PC-3 (cell line): Measurements from ENCODE around the gene TBX15. TPM values are rescaled to one million over a fixed set of nuclear protein-coding genes. Genes with fewer than 3 reads are reported as not detected.

ENCODE experiments used
- ATAC-seq: fragments of 200-7000 bp; cut with Tn5 transposase; 2 replicates; pipeline ENCODE4 v1.9.1; 2020; ENCODE audit warnings: mild to moderate bottlenecking, moderate library complexity
- BruUV-seq: library from RNA; stranded (reverse); fragments of 400-500 nt; replicated peaks from 2 replicates; lab custom pipeline; 2021; lab: Mats Ljungman, UMichigan
- CTCF ChIA-PET: fragments of 300-600 bp; sonication (Branson Sonifier 250); formaldehyde crosslinking; loops from one replicate; lab custom pipeline; 2022; ENCODE audit warnings: antibody characterized with exemption; lab: Charles Lee
- POLR2A ChIA-PET: fragments of 300-600 bp; sonication (Branson Sonifier 250); formaldehyde crosslinking; loops from one replicate; lab custom pipeline; 2022; ENCODE audit warnings: antibody characterized with exemption; ENCODE audit not compliant: unreplicated experiment; lab: Charles Lee
- DNase-seq: peaks from one replicate; pipeline ENCODE4 v3.0.0-alpha.2; 2015
- H2AFZ ChIP-seq: fragments of 300-600 bp; sonication (generic); 2 replicates; pipeline ENCODE4 v1.6.0; 2016; ENCODE audit warnings: antibody characterized with exemption, low read length
- H3F3A ChIP-seq: fragments of 300-600 bp; sonication (generic); one replicate; pipeline ENCODE4 v1.6.0; 2017; ENCODE audit warnings: antibody characterized with exemption, low read length, control low read depth, mild to moderate bottlenecking; ENCODE audit not compliant: unreplicated experiment
- H3K27ac ChIP-seq: fragments of 300-600 bp; sonication (generic); 2 replicates; pipeline ENCODE4 v1.5.1; 2016; ENCODE audit warnings: mild to moderate bottlenecking, low read length
- H3K27me3 ChIP-seq: fragments of 300-600 bp; sonication (generic); 2 replicates; pipeline ENCODE4 v1.6.1; 2016; ENCODE audit warnings: low read length, mixed read lengths
- H3K36me3 ChIP-seq: fragments of 300-600 bp; sonication (generic); 2 replicates; pipeline ENCODE4 v1.6.1; 2016; ENCODE audit warnings: low read depth, mixed run types, low read length, mixed read lengths
- H3K4me1 ChIP-seq: fragments of 300-600 bp; sonication (generic); 2 replicates; pipeline ENCODE4 v1.5.1; 2016; ENCODE audit warnings: low read length; ENCODE audit not compliant: insufficient read depth
- H3K4me2 ChIP-seq: fragments of 300-600 bp; sonication (generic); 2 replicates; pipeline ENCODE4 v1.6.0; 2016; ENCODE audit warnings: low read length
- H3K4me3 ChIP-seq: fragments of 300-600 bp; sonication (generic); 2 replicates; pipeline ENCODE4 v1.5.1; 2016; ENCODE audit warnings: mild to moderate bottlenecking, low read length, mixed read lengths
- H3K79me2 ChIP-seq: fragments of 300-600 bp; sonication (generic); 2 replicates; pipeline ENCODE4 v1.6.1; 2017; ENCODE audit warnings: low read length, mixed read lengths
- H3K9ac ChIP-seq: fragments of 300-600 bp; sonication (generic); 2 replicates; pipeline ENCODE4 v1.6.0; 2016; ENCODE audit warnings: mild to moderate bottlenecking, low read length
- H3K9me2 ChIP-seq: fragments of 300-600 bp; sonication (generic); replicated peaks from 2 replicates; pipeline ENCODE4 v1.6.1; 2016; ENCODE audit warnings: mixed run types, low read length, mixed read lengths
- H3K9me3 ChIP-seq: fragments of 300-600 bp; sonication (generic); 2 replicates; pipeline ENCODE4 v1.6.1; 2016; ENCODE audit warnings: low read length, mixed read lengths
- H4K20me1 ChIP-seq: fragments of 300-600 bp; sonication (generic); 2 replicates; pipeline ENCODE4 v1.6.1; 2016; ENCODE audit warnings: low read length, mixed read lengths
- CTCF ChIP-seq: fragments of 300-600 bp; sonication (generic); conservative IDR thresholded peaks from 2 replicates; pipeline ENCODE4 v1.5.1; 2017; ENCODE audit warnings: antibody characterized with exemption, low read depth, mild to moderate bottlenecking, low read length
- EZH2 ChIP-seq: fragments of 300-600 bp; sonication (generic); IDR thresholded peaks from one replicate; pipeline ENCODE4 v1.6.1; 2017; ENCODE audit warnings: antibody characterized with exemption, mild to moderate bottlenecking, low read length; ENCODE audit not compliant: unreplicated experiment
- EZH2phosphoT487 ChIP-seq: fragments of 300-600 bp; sonication (generic); IDR thresholded peaks from 2 replicates; pipeline ENCODE4 v1.6.1; 2018; ENCODE audit warnings: mild to moderate bottlenecking, antibody characterized with exemption, low read length, borderline replicate concordance
- intact Hi-C: fragments of 100-400 bp; cut with micrococcal nuclease; formaldehyde crosslinking; loops from 2 replicates; pipeline ENCODE4 v1.9.0; 2023
- total RNA-seq: library from RNA; depleted of rRNA; stranded (reverse); fragments of >200 nt; gene quantifications from 2 replicates; pipeline ENCODE4 v1.2.3, GENCODE V29; 2014

The TBX15 gene
- total RNA-seq, 1 experiment from 2014 or later: 0.58 TPM

GRCh38 chr1:119027759-119028158 is 39.6 kb upstream of the TBX15 start:
- Histone ChIP-seq H3K36me3 (0 out of 2 replicates have a peak, but pooled peaks cover 3% of the 10 kb centered on the region), H3K4me1 (peaks cover 11% of the 10 kb centered on the region), H3K27ac (0 out of 2 replicates have a peak overlapping the region, but pooled peaks have one; percentile 10), H3K27me3 (no peaks in the 10 kb centered on the region), H3K9me3 (no peaks in the 10 kb centered on the region), H4K20me1 (no peaks in the 10 kb centered on the region), H3K9me2 (no peaks in the 10 kb centered on the region), H3K4me2 (peak overlapping the region; percentile 7; the same call in 1 of the 2 replicates), H3K4me3 (no peak overlapping the region), H3K79me2 (no peaks in the 10 kb centered on the region), H3F3A (no peaks in the 10 kb centered on the region), H3K9ac (no peak overlapping the region), H2AFZ (no peak overlapping the region)
- CTCF ChIA-PET: no interaction called here
- no TSS peak for BruUV-seq
- intact Hi-C loops: no loop called here
- POLR2A ChIA-PET: interaction anchor here (0.7 kb wide), 1 partner anchor 252 kb away, joined by 3 read pairs; no protein-coding TSS in a partner anchor
- TF ChIP-seq EZH2: no peak
- no peak for TF ChIP-seq CTCF
- ATAC-seq: peak; percentile 71
- peak; percentile 52 for DNase-seq

DNA sequence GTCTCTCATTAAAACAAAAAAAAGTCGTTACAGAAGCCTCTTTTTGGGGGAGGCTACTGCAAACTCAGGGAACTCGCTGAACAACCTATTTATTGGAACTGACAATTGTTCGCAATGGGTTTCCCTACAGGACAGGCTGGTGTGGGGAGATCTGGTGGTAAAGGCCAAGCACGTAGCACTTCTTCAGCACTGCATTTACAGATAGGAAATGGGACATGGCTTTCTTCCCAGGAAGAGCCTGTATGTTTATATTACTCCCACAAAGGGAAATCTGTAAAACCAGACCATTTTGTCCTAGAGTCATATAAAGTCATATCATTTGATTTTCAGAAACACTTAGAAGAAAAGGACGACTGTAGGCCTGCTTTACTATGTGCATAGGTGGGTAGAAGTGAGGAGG is 38.8 kb upstream of the TBX15 start:
- ATAC-seq: no peak
- Histone ChIP-seq H3K4me1 (peaks cover 11% of the 10 kb centered on the region), H2AFZ (no peak overlapping the region), H3K36me3 (0 out of 2 replicates have a peak, but pooled peaks cover 3% of the 10 kb centered on the region), H3K9me2 (no peaks in the 10 kb centered on the region), H3K27ac (no peak overlapping the region), H3K9ac (no peak overlapping the region), H3K9me3 (no peaks in the 10 kb centered on the region), H4K20me1 (no peaks in the 10 kb centered on the region), H3K79me2 (no peaks in the 10 kb centered on the region), H3K4me3 (no peak overlapping the region), H3K27me3 (no peaks in the 10 kb centered on the region), H3K4me2 (no peak overlapping the region), H3F3A (no peaks in the 10 kb centered on the region)
- no peak for DNase-seq
- TF ChIP-seq CTCF: no peak
- TF ChIP-seq EZH2phosphoT487: no peak
- no peak for TF ChIP-seq EZH2
- no TSS peak for BruUV-seq
- CTCF ChIA-PET: no interaction called here
- POLR2A ChIA-PET: no interaction called here
- intact Hi-C loops: no loop called here

DNA sequence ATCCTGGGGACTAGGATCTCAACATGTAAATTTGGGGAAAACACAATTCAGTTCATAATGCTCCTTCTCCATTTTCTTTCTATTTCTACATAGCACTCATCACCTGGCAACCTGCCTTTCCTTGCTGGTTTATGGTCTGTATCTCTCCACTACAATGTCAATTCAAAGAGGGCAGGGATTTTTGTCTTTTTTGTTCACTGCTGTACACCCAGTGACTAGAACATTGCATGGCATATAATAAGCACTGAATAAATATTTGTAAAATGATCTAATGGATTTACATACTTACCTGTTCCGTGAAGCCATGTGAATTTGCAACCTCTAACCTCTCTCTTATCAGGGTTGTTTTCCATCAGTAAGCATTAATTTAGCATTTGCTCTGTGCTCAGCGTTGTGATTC is 27.4 kb upstream of the TBX15 start:
- Histone ChIP-seq H3K9me3 (no peaks in the 10 kb centered on the region), H3K27ac (peak overlapping the region; percentile 25; the same call in 1 of the 2 replicates), H2AFZ (no peak overlapping the region), H3K9ac (no peak overlapping the region), H3K4me3 (no peak overlapping the region), H3K9me2 (no peaks in the 10 kb centered on the region), H4K20me1 (no peaks in the 10 kb centered on the region), H3K36me3 (no peaks in the 10 kb centered on the region), H3K79me2 (no peaks in the 10 kb centered on the region), H3F3A (no peaks in the 10 kb centered on the region), H3K4me1 (peaks cover 11% of the 10 kb centered on the region; the same call in 1 of the 2 replicates), H3K27me3 (no peaks in the 10 kb centered on the region), H3K4me2 (no peak overlapping the region)
- DNase-seq (peak; percentile 73), ATAC-seq (peak; percentile 95)
- ChIA-PET POLR2A (no interaction called here), CTCF (no interaction called here)
- intact Hi-C loops: loop anchor here (10.0 kb wide), 2 partner anchors 129 to 349 kb away; partner anchors contain the start of genes HAO2 and WARS2
- no peak for TF ChIP-seq EZH2
- TF ChIP-seq CTCF: no peak
- BruUV-seq: no TSS peak
